T-helper 9 cell (primary cell): ENCODE results near the gene SPC24.
"Not testable (repeated sequence)": the region's sequence is repeated elsewhere in the genome, so short reads cannot be mapped to it uniquely, and the experiment has no call there.

Experiments
- DNase-seq: peaks from one replicate; pipeline ENCODE4 v3.0.0-alpha.2; 2020

The SPC24 gene

GRCh38 chr19:11123114-11123513 lies 32.5 kb downstream of the SPC24 start:
- DNase-seq = no peak

- not testable (repeated sequence) for DNase-seq
Observed at GRCh38 chr19:11121963-11122362, 33.6 kb downstream of the SPC24 start.

GRCh38 chr19:11116507-11116906 lies 39.1 kb downstream of the SPC24 start:
- no peak for DNase-seq

GRCh38 chr19:11115895-11116446 lies 39.6 kb downstream of the SPC24 start:
- no peak for DNase-seq

- DNase-seq = no peak
Observed at GRCh38 chr19:11115042-11115441, 40.5 kb downstream of the SPC24 start.

- no peak for DNase-seq
Observed at GRCh38 chr19:11113140-11113708, 42.4 kb downstream of the SPC24 start.

GRCh38 chr19:11111771-11112144 lies 43.8 kb downstream of the SPC24 start:
- no peak for DNase-seq

- DNase-seq = no peak
Observed at GRCh38 chr19:11111117-11111770, 44.3 kb downstream of the SPC24 start.

GRCh38 chr19:11108746-11109145 lies 46.8 kb downstream of the SPC24 start:
- DNase-seq = no peak

GRCh38 chr19:11106477-11106876 lies 49.1 kb downstream of the SPC24 start:
- DNase-seq = no peak

- no peak for DNase-seq
Observed at GRCh38 chr19:11105014-11105636, 50.5 kb downstream of the SPC24 start.

- DNase-seq = not testable (repeated sequence)
Observed at GRCh38 chr19:11103667-11104066, 51.9 kb downstream of the SPC24 start.

GRCh38 chr19:11102944-11103343 lies 52.6 kb downstream of the SPC24 start:
- DNase-seq = no peak

GRCh38 chr19:11101057-11101456 lies 54.5 kb downstream of the SPC24 start:
- no peak for DNase-seq

GRCh38 chr19:11100049-11100448 lies 55.5 kb downstream of the SPC24 start:
- no peak for DNase-seq

- no peak for DNase-seq
Observed at GRCh38 chr19:11098861-11099260, 56.7 kb downstream of the SPC24 start.

- DNase-seq = no peak
Observed at GRCh38 chr19:11098327-11098726, 57.3 kb downstream of the SPC24 start.

GRCh38 chr19:11097367-11097766 lies 58.2 kb downstream of the SPC24 start:
- not testable (repeated sequence) for DNase-seq

GRCh38 chr19:11096210-11096841 lies 59.3 kb downstream of the SPC24 start:
- DNase-seq = no peak
